GM23338 (cell line): ENCODE measurements around the gene FLT1. TPM values are rescaled to one million over a fixed set of nuclear protein-coding genes. Genes with fewer than 3 reads are reported as not detected.

Experiments
- ATAC-seq: fragments of 200-7000 bp; cut with Tn5 transposase; 3 replicates; pipeline ENCODE4 v1.9.1; 2020
- DNase-seq: peaks from one replicate; pipeline ENCODE4 v3.0.0-alpha.2; 2015; ENCODE audit warnings: low spot score
- H2AFZ ChIP-seq: fragments of 200-600 bp; sonication (generic); 2 replicates; pipeline ENCODE4 v1.8.0; 2016; ENCODE audit warnings: antibody characterized with exemption, mild to moderate bottlenecking, moderate library complexity
- H3F3A ChIP-seq: fragments of 200-600 bp; sonication (generic); replicated peaks from 2 replicates; pipeline ENCODE4 v1.8.0; 2017; ENCODE audit warnings: antibody characterized with exemption, mixed run types, low read depth
- H3K27ac ChIP-seq: fragments of 200-600 bp; sonication (generic); 2 replicates; pipeline ENCODE4 v1.6.1; 2016; ENCODE audit warnings: low read depth
- H3K27me3 ChIP-seq: fragments of 200-600 bp; sonication (generic); 2 replicates; pipeline ENCODE4 v1.8.0; 2016; ENCODE audit warnings: mild to moderate bottlenecking, mixed run types, moderate library complexity; ENCODE audit not compliant: insufficient read depth
- H3K36me3 ChIP-seq: fragments of 200-600 bp; sonication (generic); 2 replicates; pipeline ENCODE4 v1.8.0; 2016; ENCODE audit warnings: mild to moderate bottlenecking; ENCODE audit not compliant: insufficient read depth
- H3K4me1 ChIP-seq: fragments of 200-600 bp; sonication (generic); 2 replicates; pipeline ENCODE4 v1.8.0; 2016; ENCODE audit warnings: mild to moderate bottlenecking, moderate library complexity; ENCODE audit not compliant: insufficient read depth
- H3K4me2 ChIP-seq: fragments of 200-600 bp; sonication (generic); 2 replicates; pipeline ENCODE4 v1.7.1; 2017; ENCODE audit warnings: mixed run types
- H3K4me3 ChIP-seq: fragments of 200-600 bp; sonication (generic); 2 replicates; pipeline ENCODE4 v1.6.1; 2016; ENCODE audit warnings: mixed run types
- H3K79me2 ChIP-seq: fragments of 200-600 bp; sonication (generic); replicated peaks from 2 replicates; pipeline ENCODE4 v1.8.0; 2017; ENCODE audit warnings: mild to moderate bottlenecking; ENCODE audit not compliant: insufficient read depth
- H3K9me2 ChIP-seq: fragments of 200-600 bp; sonication (generic); 2 replicates; pipeline ENCODE4 v1.8.0; 2017; ENCODE audit not compliant: insufficient read depth
- H4K20me1 ChIP-seq: fragments of 200-600 bp; sonication (generic); replicated peaks from 2 replicates; pipeline ENCODE4 v1.8.0; 2017; ENCODE audit warnings: mild to moderate bottlenecking; ENCODE audit not compliant: insufficient read depth
- H3K27ac Mint-ChIP-seq: 2 replicates; pipeline ENCODE4 v1.8.0; 2020; ENCODE audit warnings: inconsistent platforms, mild to moderate bottlenecking, moderate library complexity, mixed read lengths
- H3K27me3 Mint-ChIP-seq: 3 replicates; pipeline ENCODE4 v1.8.0; 2022; ENCODE audit warnings: low read depth, mild to moderate bottlenecking, moderate library complexity, mixed read lengths, inconsistent platforms; ENCODE audit not compliant: insufficient read depth, poor library complexity
- H3K36me3 Mint-ChIP-seq: 3 replicates; pipeline ENCODE4 v1.8.0; 2021; ENCODE audit warnings: low read depth, mild to moderate bottlenecking, inconsistent platforms, moderate library complexity, mixed read lengths
- H3K4me1 Mint-ChIP-seq: 3 replicates; pipeline ENCODE4 v1.8.0; 2020; ENCODE audit warnings: mild to moderate bottlenecking, inconsistent platforms, mixed read lengths
- H3K4me3 Mint-ChIP-seq: 3 replicates; pipeline ENCODE4 v1.8.0; 2021; ENCODE audit warnings: moderate library complexity, mild to moderate bottlenecking, inconsistent platforms, mixed read lengths
- H3K9me3 Mint-ChIP-seq: 3 replicates; pipeline ENCODE4 v1.8.0; 2020; ENCODE audit warnings: moderate library complexity, mild to moderate bottlenecking, inconsistent platforms, mixed read lengths
- CREB1 ChIP-seq: fragments of 250-450 bp; sonication (Bioruptor Pico); IDR thresholded peaks from 2 replicates; pipeline ENCODE4 v1.5.0; 2020; ENCODE audit warnings: low read depth, mild to moderate bottlenecking, moderate library complexity
- NANOG ChIP-seq: IDR thresholded peaks from 2 replicates; pipeline ENCODE4 v1.6.1; 2016; ENCODE audit warnings: antibody characterized with exemption, borderline replicate concordance
- POLR2AphosphoS5 ChIP-seq: IDR thresholded peaks from 2 replicates; pipeline ENCODE4 v1.6.1; 2016; ENCODE audit warnings: antibody characterized with exemption, low read depth
- STAT1 ChIP-seq: IDR thresholded peaks from one replicate; pipeline ENCODE4 v1.6.1; 2016; ENCODE audit warnings: antibody characterized with exemption; ENCODE audit not compliant: unreplicated experiment
- ZNF114 ChIP-seq: fragments of 250-450 bp; sonication (Bioruptor Pico); IDR thresholded peaks from 2 replicates; pipeline ENCODE4 v1.5.0; 2020; ENCODE audit warnings: mild to moderate bottlenecking, moderate library complexity
- ZNF331 ChIP-seq: fragments of 250-450 bp; sonication (Bioruptor Pico); IDR thresholded peaks from 2 replicates; pipeline ENCODE4 v1.5.0; 2020; ENCODE audit warnings: low read depth, mild to moderate bottlenecking, moderate library complexity
- polyA plus RNA-seq: library from polyadenylated mRNA; unstranded; fragments of >200 nt; fragmentation: Nextera tagmentation; extraction: Ambion mirVana; gene quantifications from 2 replicates; pipeline ENCODE4 v1.2.1, GENCODE V29; 2016
- total RNA-seq: library from RNA; depleted of rRNA; stranded (reverse); fragments of >200 nt; shearing (Covaris generic); gene quantifications from 2 replicates; pipeline ENCODE4 v1.2.3, GENCODE V29; 2014
- TF ChIP-seq, protein P1 (sequence below): fragments of 250-450 bp; sonication (Bioruptor Pico); IDR thresholded peaks from 2 replicates; pipeline ENCODE4 v1.5.0; 2020; ENCODE audit warnings: mild to moderate bottlenecking, moderate library complexity
- TF ChIP-seq, protein P2 (sequence below), 2 experiments: fragments of 200-600 bp in 1 of 2; sonication (generic) in 1 of 2; conservative IDR thresholded peaks; 2 replicates each; pipeline versions ENCODE4 v1.5.1 to v1.6.1; 2016 to 2017; ENCODE audit warnings: antibody characterized with exemption in 2 of 2, low read depth in 2 of 2, mild to moderate bottlenecking in 2 of 2, moderate library complexity in 1 of 2

FLT1 gene
- total and polyA plus RNA-seq, 2 experiments from 2014 or later, result 26.8 to 116 TPM

DNA sequence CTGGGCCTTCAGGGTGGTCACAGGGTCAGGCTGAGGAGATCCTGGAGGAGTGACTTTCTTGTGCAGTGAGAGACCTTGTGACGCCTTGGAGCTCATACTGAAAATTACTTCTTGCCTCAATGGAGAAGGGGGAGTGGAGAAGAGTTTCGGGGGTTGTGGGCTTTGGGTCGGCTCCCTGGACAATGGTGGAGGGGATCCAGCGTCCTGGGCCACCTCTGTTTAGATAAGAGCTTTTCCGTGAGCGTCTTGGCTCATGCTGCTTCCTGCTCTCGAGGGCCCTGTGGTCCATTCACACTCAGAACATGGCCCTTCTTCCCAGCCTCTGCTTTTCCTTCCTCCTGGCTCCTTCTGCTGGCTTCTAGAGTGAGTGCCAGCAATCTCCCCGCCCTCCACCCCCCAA lies 81.9 kb downstream of the FLT1 start (continued):
- TF ChIP-seq, protein P1, sequence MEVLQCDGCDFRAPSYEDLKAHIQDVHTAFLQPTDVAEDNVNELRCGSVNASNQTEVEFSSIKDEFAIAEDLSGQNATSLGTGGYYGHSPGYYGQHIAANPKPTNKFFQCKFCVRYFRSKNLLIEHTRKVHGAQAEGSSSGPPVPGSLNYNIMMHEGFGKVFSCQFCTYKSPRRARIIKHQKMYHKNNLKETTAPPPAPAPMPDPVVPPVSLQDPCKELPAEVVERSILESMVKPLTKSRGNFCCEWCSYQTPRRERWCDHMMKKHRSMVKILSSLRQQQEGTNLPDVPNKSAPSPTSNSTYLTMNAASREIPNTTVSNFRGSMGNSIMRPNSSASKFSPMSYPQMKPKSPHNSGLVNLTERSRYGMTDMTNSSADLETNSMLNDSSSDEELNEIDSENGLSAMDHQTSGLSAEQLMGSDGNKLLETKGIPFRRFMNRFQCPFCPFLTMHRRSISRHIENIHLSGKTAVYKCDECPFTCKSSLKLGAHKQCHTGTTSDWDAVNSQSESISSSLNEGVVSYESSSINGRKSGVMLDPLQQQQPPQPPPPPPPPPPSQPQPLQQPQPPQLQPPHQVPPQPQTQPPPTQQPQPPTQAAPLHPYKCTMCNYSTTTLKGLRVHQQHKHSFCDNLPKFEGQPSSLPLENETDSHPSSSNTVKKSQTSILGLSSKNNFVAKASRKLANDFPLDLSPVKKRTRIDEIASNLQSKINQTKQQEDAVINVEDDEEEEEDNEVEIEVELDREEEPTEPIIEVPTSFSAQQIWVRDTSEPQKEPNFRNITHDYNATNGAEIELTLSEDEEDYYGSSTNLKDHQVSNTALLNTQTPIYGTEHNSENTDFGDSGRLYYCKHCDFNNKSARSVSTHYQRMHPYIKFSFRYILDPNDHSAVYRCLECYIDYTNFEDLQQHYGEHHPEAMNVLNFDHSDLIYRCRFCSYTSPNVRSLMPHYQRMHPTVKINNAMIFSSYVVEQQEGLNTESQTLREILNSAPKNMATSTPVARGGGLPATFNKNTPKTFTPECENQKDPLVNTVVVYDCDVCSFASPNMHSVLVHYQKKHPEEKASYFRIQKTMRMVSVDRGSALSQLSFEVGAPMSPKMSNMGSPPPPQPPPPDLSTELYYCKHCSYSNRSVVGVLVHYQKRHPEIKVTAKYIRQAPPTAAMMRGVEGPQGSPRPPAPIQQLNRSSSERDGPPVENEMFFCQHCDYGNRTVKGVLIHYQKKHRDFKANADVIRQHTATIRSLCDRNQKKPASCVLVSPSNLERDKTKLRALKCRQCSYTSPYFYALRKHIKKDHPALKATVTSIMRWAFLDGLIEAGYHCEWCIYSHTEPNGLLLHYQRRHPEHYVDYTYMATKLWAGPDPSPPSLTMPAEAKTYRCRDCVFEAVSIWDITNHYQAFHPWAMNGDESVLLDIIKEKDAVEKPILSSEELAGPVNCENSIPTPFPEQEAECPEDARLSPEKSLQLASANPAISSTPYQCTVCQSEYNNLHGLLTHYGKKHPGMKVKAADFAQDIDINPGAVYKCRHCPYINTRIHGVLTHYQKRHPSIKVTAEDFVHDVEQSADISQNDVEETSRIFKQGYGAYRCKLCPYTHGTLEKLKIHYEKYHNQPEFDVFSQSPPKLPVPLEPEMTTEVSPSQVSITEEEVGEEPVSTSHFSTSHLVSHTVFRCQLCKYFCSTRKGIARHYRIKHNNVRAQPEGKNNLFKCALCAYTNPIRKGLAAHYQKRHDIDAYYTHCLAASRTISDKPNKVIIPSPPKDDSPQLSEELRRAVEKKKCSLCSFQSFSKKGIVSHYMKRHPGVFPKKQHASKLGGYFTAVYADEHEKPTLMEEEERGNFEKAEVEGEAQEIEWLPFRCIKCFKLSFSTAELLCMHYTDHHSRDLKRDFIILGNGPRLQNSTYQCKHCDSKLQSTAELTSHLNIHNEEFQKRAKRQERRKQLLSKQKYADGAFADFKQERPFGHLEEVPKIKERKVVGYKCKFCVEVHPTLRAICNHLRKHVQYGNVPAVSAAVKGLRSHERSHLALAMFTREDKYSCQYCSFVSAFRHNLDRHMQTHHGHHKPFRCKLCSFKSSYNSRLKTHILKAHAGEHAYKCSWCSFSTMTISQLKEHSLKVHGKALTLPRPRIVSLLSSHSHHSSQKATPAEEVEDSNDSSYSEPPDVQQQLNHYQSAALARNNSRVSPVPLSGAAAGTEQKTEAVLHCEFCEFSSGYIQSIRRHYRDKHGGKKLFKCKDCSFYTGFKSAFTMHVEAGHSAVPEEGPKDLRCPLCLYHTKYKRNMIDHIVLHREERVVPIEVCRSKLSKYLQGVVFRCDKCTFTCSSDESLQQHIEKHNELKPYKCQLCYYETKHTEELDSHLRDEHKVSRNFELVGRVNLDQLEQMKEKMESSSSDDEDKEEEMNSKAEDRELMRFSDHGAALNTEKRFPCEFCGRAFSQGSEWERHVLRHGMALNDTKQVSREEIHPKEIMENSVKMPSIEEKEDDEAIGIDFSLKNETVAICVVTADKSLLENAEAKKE (CRISPR knock-in tag), result no peak
- TF ChIP-seq ZNF114 (no peak), STAT1 (no peak)

DNA sequence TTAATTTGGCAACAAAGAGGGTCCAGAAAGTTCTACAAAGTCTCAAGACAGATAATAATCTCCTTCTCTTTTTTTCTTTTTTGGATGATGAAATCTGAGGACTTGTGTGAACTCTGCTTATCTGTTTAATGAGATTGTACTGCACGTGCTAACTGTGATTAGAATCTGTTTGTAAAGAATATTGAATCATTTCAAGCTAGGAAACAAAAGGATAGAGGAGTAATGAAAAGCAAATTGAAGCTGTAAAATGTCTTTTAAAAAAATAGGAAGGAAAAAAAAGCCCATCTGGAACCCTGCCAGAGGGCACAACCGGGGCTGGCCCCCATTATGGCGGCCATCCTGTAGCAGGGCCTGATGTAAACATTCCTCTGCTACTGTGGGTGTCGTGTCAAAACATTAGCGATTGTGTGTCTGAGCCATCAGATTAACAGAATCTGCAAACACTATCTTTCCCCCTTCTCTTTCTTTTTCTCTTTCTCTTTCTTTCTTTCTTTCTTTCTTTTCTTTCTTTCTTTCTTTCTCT lies 83.0 kb downstream of the FLT1 start:
- Histone ChIP-seq H2AFZ (no peak overlapping the region), H3K36me3 (0 out of 2 replicates have a peak, but pooled peaks cover 6% of the 10 kb centered on the region), H3K4me3 (no peak overlapping the region), H3K27ac (0 out of 2 replicates have a peak overlapping the region, but pooled peaks have one; percentile 56), H3K27me3 (no peaks in the 10 kb centered on the region), H3F3A (no peaks in the 10 kb centered on the region), H3K4me1 (peaks cover 20% of the 10 kb centered on the region), H4K20me1 (no peaks in the 10 kb centered on the region; the same call in 1 of the 2 replicates), H3K9me2 (no peaks in the 10 kb centered on the region), H3K4me2 (no peak overlapping the region), H3K79me2 (peaks cover 50% of the 10 kb centered on the region)
- 0 out of 2 replicates have a peak overlapping the region, but pooled peaks have one; percentile 40 for H3K27ac Mint-ChIP-seq
- peaks cover 50% of the 10 kb centered on the region for H3K4me1 Mint-ChIP-seq
- ATAC-seq (no peak; the same call in 2 of the 3 replicates), DNase-seq (no peak)
- no peak overlapping the region for H3K4me3 Mint-ChIP-seq
- H3K9me3 Mint-ChIP-seq, result no peaks in the 10 kb centered on the region
- peaks cover 5% of the 10 kb centered on the region for H3K27me3 Mint-ChIP-seq
- H3K36me3 Mint-ChIP-seq, result peaks cover 51% of the 10 kb centered on the region
- TF ChIP-seq ZNF331 (CRISPR knock-in tag) (no peak), CREB1 (CRISPR knock-in tag) (no peak), POLR2AphosphoS5 (no peak), STAT1 (no peak), NANOG (no peak)
- TF ChIP-seq, protein P2, sequence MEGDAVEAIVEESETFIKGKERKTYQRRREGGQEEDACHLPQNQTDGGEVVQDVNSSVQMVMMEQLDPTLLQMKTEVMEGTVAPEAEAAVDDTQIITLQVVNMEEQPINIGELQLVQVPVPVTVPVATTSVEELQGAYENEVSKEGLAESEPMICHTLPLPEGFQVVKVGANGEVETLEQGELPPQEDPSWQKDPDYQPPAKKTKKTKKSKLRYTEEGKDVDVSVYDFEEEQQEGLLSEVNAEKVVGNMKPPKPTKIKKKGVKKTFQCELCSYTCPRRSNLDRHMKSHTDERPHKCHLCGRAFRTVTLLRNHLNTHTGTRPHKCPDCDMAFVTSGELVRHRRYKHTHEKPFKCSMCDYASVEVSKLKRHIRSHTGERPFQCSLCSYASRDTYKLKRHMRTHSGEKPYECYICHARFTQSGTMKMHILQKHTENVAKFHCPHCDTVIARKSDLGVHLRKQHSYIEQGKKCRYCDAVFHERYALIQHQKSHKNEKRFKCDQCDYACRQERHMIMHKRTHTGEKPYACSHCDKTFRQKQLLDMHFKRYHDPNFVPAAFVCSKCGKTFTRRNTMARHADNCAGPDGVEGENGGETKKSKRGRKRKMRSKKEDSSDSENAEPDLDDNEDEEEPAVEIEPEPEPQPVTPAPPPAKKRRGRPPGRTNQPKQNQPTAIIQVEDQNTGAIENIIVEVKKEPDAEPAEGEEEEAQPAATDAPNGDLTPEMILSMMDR (conservative IDR thresholded peaks at IDR 0.05; ENCODE audit: low read depth in 2 of 2), result no peak
- TF ChIP-seq, protein P1 (CRISPR knock-in tag), result no peak
